ENCODE data around the gene CCDC88C.

The CCDC88C gene, protein sequence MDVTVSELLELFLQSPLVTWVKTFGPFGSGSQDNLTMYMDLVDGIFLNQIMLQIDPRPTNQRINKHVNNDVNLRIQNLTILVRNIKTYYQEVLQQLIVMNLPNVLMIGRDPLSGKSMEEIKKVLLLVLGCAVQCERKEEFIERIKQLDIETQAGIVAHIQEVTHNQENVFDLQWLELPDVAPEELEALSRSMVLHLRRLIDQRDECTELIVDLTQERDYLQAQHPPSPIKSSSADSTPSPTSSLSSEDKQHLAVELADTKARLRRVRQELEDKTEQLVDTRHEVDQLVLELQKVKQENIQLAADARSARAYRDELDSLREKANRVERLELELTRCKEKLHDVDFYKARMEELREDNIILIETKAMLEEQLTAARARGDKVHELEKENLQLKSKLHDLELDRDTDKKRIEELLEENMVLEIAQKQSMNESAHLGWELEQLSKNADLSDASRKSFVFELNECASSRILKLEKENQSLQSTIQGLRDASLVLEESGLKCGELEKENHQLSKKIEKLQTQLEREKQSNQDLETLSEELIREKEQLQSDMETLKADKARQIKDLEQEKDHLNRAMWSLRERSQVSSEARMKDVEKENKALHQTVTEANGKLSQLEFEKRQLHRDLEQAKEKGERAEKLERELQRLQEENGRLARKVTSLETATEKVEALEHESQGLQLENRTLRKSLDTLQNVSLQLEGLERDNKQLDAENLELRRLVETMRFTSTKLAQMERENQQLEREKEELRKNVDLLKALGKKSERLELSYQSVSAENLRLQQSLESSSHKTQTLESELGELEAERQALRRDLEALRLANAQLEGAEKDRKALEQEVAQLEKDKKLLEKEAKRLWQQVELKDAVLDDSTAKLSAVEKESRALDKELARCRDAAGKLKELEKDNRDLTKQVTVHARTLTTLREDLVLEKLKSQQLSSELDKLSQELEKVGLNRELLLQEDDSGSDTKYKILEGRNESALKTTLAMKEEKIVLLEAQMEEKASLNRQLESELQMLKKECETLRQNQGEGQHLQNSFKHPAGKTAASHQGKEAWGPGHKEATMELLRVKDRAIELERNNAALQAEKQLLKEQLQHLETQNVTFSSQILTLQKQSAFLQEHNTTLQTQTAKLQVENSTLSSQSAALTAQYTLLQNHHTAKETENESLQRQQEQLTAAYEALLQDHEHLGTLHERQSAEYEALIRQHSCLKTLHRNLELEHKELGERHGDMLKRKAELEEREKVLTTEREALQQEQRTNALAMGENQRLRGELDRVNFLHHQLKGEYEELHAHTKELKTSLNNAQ (N-terminal part only)

GRCh38 chr14:91417120-91417982, at the start of gene CCDC88C:
CCDC88C (minus strand) TSS chr14:91417820; CDS start chr14:91417690, 130 bp downstream.
- TF ChIP-seq CTCF (IDR thresholded peaks at IDR 0.05; ENCODE audit: low read depth, low read length) = peak; percentile 30; the same call in 1 of the 2 replicates
- no peak for TF ChIP-seq EZH2phosphoT487 (IDR thresholded peaks at IDR 0.05; ENCODE audit: low read depth)

GRCh38 chr14:91466192-91466591, 48.6 kb upstream of the CCDC88C start:
- H3K4me2 ChIP-seq (ENCODE audit: low read length) = no peak overlapping the region
- H3K9ac ChIP-seq (ENCODE audit: low read length) = no peak overlapping the region
- peaks cover 28% of the 10 kb centered on the region for H3K4me1 ChIP-seq (ENCODE audit: low read length)
- H3K9me3 ChIP-seq (ENCODE audit: insufficient read depth, low read length) = no peaks in the 10 kb centered on the region
- no peak overlapping the region for H3K27ac ChIP-seq (ENCODE audit: low read length)
- no peak for TF ChIP-seq EZH2phosphoT487 (IDR thresholded peaks at IDR 0.05; ENCODE audit: low read depth)
- no peak for TF ChIP-seq CTCF (IDR thresholded peaks at IDR 0.05; ENCODE audit: low read depth, low read length)
- no peak overlapping the region for H3K4me3 ChIP-seq (ENCODE audit: low read length)
- no peaks in the 10 kb centered on the region for H3K27me3 ChIP-seq (ENCODE audit: low read depth, low read length)
- H4K20me1 ChIP-seq (ENCODE audit: insufficient read depth, low read length) = no peaks in the 10 kb centered on the region
- H3K36me3 ChIP-seq (replicated peaks; ENCODE audit: low read depth, low read length) = peaks cover 61% of the 10 kb centered on the region
- peaks cover 30% of the 10 kb centered on the region for H3K79me2 ChIP-seq (ENCODE audit: low read length)
- no peak overlapping the region for H2AFZ ChIP-seq (ENCODE audit: low read depth, low read length)

More at GRCh38 chr14:91417120-91417982, at the start of gene CCDC88C:
- H3K4me2 ChIP-seq (ENCODE audit: low read length) = peak within 1 kb of the TSS; percentile 99
- no peaks in the 10 kb centered on the region for H3K27me3 ChIP-seq (ENCODE audit: low read depth, low read length)
- H2AFZ ChIP-seq (ENCODE audit: low read depth, low read length) = peak within 1 kb of the TSS; percentile 15; the same call in 1 of the 2 replicates
- H3K36me3 ChIP-seq (replicated peaks; ENCODE audit: low read depth, low read length) = peaks cover 31% of the 10 kb centered on the region
- H4K20me1 ChIP-seq (ENCODE audit: insufficient read depth, low read length) = peaks cover 31% of the 10 kb centered on the region
- H3K9ac ChIP-seq (ENCODE audit: low read length) = peak within 1 kb of the TSS; percentile 90
- H3K79me2 ChIP-seq (ENCODE audit: low read length) = peaks cover 50% of the 10 kb centered on the region
- H3K4me1 ChIP-seq (ENCODE audit: low read length) = peaks cover 50% of the 10 kb centered on the region
- peak within 1 kb of the TSS; percentile 85 for H3K4me3 ChIP-seq (ENCODE audit: low read length)
- H3K9me3 ChIP-seq (ENCODE audit: insufficient read depth, low read length) = no peaks in the 10 kb centered on the region
- H3K27ac ChIP-seq (ENCODE audit: low read length) = peak within 1 kb of the TSS; percentile 92

- TF ChIP-seq EZH2phosphoT487 (IDR thresholded peaks at IDR 0.05; ENCODE audit: low read depth) (no peak), CTCF (IDR thresholded peaks at IDR 0.05; ENCODE audit: low read depth, low read length) (no peak)
- H2AFZ ChIP-seq (ENCODE audit: low read depth, low read length) = no peak overlapping the region
- H3K4me3 ChIP-seq (ENCODE audit: low read length) = no peak overlapping the region
- H3K9ac ChIP-seq (ENCODE audit: low read length) = no peak overlapping the region
- peaks cover 59% of the 10 kb centered on the region for H3K36me3 ChIP-seq (replicated peaks; ENCODE audit: low read depth, low read length)
- H3K27ac ChIP-seq (ENCODE audit: low read length) = peak overlapping the region; percentile 9; the same call in 1 of the 2 replicates
- H4K20me1 ChIP-seq (ENCODE audit: insufficient read depth, low read length) = no peaks in the 10 kb centered on the region
- H3K4me1 ChIP-seq (ENCODE audit: low read length) = peaks cover 36% of the 10 kb centered on the region
- H3K79me2 ChIP-seq (ENCODE audit: low read length) = peaks cover 29% of the 10 kb centered on the region
- no peak overlapping the region for H3K4me2 ChIP-seq (ENCODE audit: low read length)
- no peaks in the 10 kb centered on the region for H3K27me3 ChIP-seq (ENCODE audit: low read depth, low read length)
- H3K9me3 ChIP-seq (ENCODE audit: insufficient read depth, low read length) = no peaks in the 10 kb centered on the region
Measured at GRCh38 chr14:91464615-91465205, 47.1 kb upstream of the CCDC88C start.

Data from OCI-LY3 (cell line).